GM21528 (cell line): ENCODE data around the gene FOXA2.
"Not testable (repeated sequence)": the region's sequence is repeated elsewhere in the genome, so short reads cannot be mapped to it uniquely, and the experiment has no call there.

Experiments
- ATAC-seq: cut with Tn5 transposase; IDR thresholded peaks from one replicate; pipeline ENCODE4 v1.9.1; 2021; ENCODE audit warnings: mild to moderate bottlenecking, moderate library complexity; ENCODE audit not compliant: unreplicated experiment, low FRiP score

FOXA2 gene

DNA sequence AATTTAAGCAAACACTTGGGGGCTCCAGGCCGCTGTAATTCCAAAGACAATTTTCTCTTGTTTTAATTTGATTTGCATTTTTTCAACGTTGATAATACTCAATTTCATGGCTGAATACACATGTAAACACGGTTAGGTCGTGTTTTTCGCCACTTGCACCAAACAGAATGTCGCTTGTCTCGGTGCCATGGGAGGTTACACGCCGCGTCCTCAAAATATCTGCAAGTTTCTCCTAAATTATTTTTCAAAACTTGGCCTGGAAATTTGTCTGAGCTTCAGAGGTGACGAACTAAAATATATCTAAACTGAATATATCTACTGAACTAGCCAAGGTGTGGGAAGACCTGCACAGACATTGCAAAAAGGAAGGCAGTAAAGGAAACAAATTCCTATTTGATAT is 15.0 kb downstream of the FOXA2 start:
- no peak for ATAC-seq

- ATAC-seq: no peak
Observed at GRCh38 chr20:22568872-22569344, 15.5 kb downstream of the FOXA2 start.

- no peak for ATAC-seq
Observed at GRCh38 chr20:22567944-22568871, 16.2 kb downstream of the FOXA2 start.

- no peak for ATAC-seq
Observed at GRCh38 chr20:22566876-22567658, 17.3 kb downstream of the FOXA2 start.

DNA sequence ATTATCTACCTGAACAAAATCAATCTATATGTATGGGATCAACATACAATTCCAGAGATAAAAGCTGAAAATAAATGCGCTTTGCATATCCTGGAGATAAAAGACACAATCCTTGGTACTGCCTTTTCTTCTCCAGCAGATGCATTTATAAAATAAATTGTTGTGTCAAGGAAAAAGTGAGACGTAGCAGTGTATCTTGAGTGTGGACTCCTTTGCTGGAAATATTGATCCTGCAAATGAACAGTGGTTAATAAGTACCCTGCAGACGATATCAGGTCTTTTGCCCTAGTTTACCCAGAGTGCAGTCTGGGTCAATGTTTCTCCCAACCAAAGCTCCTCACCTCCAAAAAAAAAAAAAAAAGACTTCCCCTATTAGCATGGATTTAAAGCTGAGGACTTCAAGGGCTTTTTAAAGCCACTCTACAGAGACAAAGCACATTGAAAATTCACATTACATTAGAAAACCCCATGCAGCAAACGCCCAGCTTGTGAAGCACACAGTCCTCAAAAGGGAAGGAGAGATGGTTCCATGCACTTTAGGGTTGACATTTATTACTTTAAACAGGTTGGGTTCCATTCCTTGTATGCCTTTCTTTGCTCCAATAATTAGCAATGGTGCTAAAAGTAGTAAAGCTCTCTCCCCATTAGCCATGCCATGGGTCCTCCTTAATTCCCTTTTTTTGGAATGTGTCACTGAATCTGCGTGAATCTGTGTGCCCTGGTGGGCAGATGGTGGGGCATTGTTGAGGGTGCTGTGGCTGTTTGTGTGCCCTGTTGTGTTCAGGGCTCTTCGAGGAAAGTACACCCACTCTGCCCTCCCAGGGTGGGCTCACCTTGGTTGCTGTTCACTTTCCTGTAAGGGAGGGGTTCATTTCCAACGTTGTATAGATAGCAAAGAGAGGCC is 21.1 kb downstream of the FOXA2 start:
- no peak for ATAC-seq

DNA sequence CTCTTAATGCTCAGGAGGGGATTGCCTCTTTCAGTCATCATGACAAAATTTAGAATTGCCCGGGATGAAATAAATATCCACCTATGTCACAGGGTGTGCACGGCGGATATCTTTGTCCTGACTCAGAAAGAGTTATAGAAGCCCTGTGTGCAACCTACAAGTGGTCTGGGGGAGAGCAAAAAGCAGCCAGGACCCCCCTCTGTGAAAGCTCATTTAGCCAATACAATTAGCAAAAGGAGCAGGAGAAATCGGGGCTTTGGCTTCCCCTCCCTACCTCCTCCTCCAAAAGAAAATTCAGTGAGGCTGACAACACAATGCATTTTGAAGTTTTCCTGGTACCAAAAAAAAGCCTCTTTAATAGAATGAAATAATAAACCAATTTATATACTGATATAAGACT is 21.8 kb downstream of the FOXA2 start:
- ATAC-seq: no peak

DNA sequence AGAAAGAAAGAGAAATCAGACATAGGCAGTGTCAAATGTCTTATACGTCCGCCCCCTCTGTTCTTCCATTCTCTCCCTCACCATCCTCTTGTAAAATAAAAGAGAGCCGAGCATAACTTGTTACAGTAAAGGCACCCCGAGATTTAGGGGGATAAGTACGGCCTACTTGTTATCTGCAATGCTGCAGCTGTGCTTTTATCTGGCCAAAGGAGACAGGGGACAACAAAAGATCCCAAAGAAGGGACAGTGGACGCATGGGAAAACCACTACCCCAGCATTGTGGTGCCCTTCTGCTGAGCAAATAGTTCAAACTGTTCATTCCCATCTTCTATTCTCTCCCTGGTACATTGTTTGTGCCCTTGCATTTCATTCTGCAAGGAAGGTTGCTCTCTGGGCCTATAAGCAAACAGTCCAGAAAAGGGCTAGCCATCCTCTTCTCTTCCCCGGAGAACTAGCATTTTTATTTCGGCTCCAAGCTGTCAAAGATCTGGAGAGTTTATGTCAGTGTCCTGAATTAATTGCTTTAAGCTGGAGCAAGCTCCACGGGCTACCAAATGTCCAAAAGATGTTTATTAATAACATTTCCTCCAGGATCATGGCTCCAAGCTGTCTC is 22.3 kb downstream of the FOXA2 start:
- no peak for ATAC-seq

- no peak for ATAC-seq
Observed at GRCh38 chr20:22560817-22561216, 23.6 kb downstream of the FOXA2 start.

GRCh38 chr20:22559711-22560318 is 24.6 kb downstream of the FOXA2 start:
- no peak for ATAC-seq

DNA sequence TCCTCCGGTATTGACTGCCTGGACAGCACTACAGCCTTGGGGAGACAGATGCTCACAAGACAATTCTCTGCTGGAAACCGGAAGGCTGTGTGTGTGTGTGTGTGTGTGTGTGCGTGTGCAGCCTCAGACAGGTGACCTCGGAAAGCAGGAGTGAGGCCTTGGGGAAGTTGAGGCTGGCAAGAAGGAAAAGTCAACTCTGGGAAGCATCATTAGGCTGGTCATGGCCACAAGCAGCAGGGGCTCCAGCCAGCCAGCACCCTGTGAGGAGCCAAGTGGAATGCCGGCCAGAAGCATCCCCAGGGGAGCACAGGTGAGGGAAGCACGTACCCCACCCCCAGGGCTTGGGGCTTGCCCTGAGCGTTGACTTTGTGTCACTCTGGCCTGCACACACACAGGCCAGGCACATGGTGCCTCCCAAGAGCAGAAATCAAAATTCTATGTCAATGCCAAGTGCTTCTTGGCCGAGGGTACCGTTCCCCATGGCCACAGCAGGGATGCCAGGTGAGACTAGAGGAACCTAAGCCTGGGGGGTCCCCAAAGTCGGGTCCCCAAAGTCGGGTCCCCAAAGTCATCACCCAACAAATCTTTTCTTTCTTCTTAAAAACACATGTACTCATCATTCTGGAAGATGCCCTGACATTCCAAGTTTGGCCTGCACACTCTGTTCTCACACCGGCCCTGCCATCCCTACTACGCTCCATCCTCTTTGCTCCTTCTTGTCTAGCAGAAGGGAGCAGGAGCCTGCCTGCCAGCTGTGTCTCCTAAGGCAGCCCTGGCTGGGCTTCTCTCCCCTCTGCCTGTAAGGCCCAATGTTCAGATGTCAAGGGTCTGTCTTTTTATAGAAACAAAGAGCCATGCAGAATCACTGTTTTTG is 26.7 kb downstream of the FOXA2 start:
- no peak for ATAC-seq

DNA sequence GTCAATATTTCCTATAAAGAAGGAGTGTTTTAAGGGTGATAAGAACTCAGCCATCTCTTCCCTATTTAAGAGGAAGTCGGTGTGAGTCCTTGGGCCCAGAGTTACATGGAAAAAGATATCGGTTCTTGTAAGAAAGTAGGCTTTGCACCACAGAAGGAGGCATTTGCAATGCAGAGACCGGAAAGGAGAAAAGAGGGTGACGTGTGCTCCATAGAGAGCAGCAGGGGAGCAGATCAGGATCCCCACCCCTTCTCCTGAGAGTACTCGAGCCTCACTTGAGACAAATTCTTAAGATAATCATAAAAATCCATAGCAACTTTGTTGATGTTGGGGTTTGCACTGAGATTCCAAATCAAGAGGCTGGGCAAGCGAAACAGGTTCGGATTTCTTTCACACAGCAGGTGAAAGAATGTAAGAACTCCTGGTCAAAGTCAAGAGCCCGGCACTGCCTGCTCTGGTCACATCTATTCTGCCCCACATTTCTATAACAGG is 27.8 kb downstream of the FOXA2 start:
- no peak for ATAC-seq

DNA sequence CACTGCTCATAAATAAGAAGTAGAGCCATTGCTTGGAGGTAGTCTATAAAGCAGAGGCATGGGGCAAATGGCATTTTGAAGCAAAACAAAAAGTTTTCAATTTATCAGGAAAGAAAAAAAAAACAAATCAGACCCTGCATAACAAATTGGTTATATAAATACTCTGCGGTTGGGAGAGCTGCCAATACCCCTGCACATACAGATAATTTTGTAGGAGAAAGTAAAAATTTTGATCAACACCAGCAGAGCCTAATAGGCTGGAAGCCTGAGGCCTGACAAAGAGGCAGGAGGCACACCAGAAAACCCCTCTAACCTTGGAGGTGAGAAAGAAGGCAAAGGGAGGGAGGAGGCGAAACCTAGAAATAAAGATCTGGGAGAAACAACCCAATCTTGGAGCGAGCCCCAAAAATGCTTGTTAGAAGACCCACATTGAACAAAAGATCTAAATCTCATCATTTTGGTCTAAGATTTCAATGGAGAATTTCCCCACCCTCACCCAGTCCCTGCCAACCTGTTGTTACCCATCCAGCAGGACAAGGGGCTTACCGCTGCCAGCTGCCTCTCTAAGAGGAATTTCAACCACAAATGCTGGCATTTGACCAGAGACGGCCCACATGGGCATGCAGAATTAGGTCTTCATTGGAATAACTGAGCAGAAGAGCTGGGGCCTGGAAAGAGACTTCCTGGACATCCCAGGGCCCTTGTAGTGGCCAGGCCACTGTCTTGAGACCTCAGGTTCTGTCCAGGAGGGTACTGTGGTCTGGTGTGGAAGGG is 28.4 kb downstream of the FOXA2 start:
- no peak for ATAC-seq

DNA sequence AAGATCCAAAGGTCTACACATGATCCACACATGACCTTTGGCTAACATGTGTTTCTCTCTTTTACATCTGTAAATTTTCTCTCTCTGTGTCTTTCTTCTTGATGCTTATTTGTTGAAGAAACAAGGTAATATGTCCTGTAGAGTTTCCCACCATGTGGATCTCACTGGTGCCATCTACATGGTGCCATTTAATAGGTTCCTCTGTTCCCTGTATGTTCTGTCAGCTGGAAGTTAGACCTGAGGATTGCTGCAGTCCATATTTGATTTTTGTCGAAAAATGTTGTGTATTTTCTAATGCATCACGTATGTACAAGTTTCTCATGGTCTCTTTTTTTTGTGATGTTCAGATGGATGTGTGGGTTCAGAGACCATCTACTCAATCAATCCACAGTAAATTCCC is 30.0 kb downstream of the FOXA2 start:
- no peak for ATAC-seq

GRCh38 chr20:22550514-22550913 is 33.9 kb downstream of the FOXA2 start:
- ATAC-seq: not testable (repeated sequence)

DNA sequence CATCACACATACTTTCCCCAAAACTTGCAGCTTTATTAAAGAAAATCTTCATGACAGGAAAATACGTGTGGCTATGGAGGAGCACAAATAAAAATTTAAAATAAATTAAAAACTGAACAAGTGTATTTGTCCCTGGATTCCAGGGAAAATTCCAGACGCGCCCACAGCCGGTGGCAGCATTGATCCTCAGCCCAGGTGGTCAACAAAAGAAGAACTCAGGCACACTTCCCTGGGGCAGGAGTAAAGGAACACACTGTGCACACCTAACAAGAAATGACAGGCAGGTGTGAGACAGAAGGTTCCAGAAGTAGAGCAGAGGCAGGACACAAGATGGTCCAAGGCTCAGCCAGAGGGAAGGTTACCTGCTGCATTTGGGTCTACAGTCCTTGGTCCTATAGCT is 36.3 kb downstream of the FOXA2 start:
- no peak for ATAC-seq

DNA sequence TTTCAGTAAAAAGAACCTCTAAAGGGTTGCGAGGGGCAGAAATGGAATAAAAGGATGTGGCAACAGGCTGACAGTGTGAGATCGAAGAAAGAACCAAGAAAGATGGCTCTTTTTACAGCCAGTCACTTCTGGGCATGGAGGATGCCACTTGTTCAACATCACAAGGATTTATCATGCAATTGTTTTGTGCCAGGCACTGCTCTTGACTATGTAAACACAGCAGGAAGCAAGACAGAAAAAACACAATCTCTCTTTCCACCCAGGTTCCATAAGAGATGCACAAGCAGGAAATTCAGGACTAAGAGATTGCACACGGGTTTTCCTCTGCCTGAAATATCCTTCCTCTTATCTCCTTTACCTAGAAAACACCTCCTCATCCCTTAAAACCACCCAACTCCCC is 38.0 kb downstream of the FOXA2 start:
- ATAC-seq: no peak

GRCh38 chr20:22545045-22545444 is 39.3 kb downstream of the FOXA2 start:
- ATAC-seq: no peak

DNA sequence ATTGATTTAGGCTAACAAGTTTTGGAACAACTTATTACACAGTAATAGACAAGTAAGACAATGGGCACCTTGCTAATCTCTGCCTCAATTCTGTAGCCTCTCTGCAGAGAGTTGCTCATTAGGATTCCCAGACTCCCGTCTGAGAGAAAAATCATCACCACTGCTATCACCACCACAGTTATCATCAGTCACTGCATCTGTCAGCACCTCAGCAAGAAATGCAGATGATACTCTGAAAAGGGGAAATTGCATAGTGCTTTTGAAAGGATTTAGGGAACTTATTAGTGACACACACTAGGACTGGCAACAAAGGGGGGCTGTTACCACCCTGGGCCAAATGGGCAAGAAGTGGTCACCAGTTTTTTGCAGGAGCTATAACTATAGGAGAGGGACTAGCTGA is 39.9 kb downstream of the FOXA2 start:
- no peak for ATAC-seq
